ENCODE measurements around the gene AURKB. TPM values are rescaled to one million over a fixed set of nuclear protein-coding genes. Genes with fewer than 3 reads are reported as not detected.

AURKB gene
- total and polyA plus RNA-seq, 2 of the 13 experiments (the other 11 are each of a cell fraction or from before 2014, with no cell fraction given): 29.5 to 75.3 TPM

GRCh38 chr17:8156246-8156992 lies 54.0 kb downstream of the AURKB start (continued):
- 0 out of 2 replicates have a peak, but pooled peaks have one; percentile 41 for TF ChIP-seq NFAT5 (CRISPR knock-in tag; IDR thresholded peaks at IDR 0.05)
- peak; percentile 100 for TF ChIP-seq ARNTL (CRISPR knock-in tag; IDR thresholded peaks at IDR 0.05)
- TF ChIP-seq CTCF (CRISPR knock-in tag; IDR thresholded peaks at IDR 0.05): peak; percentile 25
- TF ChIP-seq ZNF567 (CRISPR knock-in tag; IDR thresholded peaks at IDR 0.05; ENCODE audit: borderline replicate concordance): no peak
- TF ChIP-seq GATA4 (IDR thresholded peaks at IDR 0.05; ENCODE audit: borderline replicate concordance, low read depth): 0 out of 2 replicates have a peak, but pooled peaks have one; percentile 48
- TF ChIP-seq RNF2 (conservative IDR thresholded peaks at IDR 0.05; ENCODE audit: low read depth): peak; percentile 47; the same call in 1 of the 2 replicates
- 0 out of 2 replicates have a peak, but pooled peaks have one; percentile 10 for TF ChIP-seq HNF1A (IDR thresholded peaks at IDR 0.05; ENCODE audit: low read depth)
- TF ChIP-seq HNF1A (CRISPR knock-in tag; IDR thresholded peaks at IDR 0.05; ENCODE audit: borderline replicate concordance): peak; percentile 45; the same call in 1 of the 2 replicates
- peak; percentile 80 for TF ChIP-seq ZNF687 (CRISPR knock-in tag; IDR thresholded peaks at IDR 0.05)
- TF ChIP-seq ZNF644 (CRISPR knock-in tag; IDR thresholded peaks at IDR 0.05; ENCODE audit: low read depth): no peak
- peak; percentile 91 for TF ChIP-seq GABPB1 (CRISPR knock-in tag; IDR thresholded peaks at IDR 0.05)
- 0 out of 2 replicates have a peak, but pooled peaks have one; percentile 36 for TF ChIP-seq HNF4A (CRISPR knock-in tag; IDR thresholded peaks at IDR 0.05)

Measured in HepG2 (cell line).